Measurements from ENCODE around the gene OTOA.
"Not testable (repeated sequence)": the region's sequence is repeated elsewhere in the genome, so short reads cannot be mapped to it uniquely, and the experiment has no call there.

Gene OTOA

GRCh38 chr16:21641916-21642315 lies 21.9 kb upstream of the OTOA start:
- DNase-seq (ENCODE audit: low read depth): no peak

- no peak for DNase-seq (ENCODE audit: low read depth)
These were observed 20.9 kb upstream of the OTOA start for GRCh38 chr16:21642861-21643260.

GRCh38 chr16:21643785-21644184 lies 20.0 kb upstream of the OTOA start:
- no peak for DNase-seq (ENCODE audit: low read depth)

GRCh38 chr16:21644674-21645073 lies 19.1 kb upstream of the OTOA start:
- no peak for DNase-seq (ENCODE audit: low read depth)

GRCh38 chr16:21645261-21645721 lies 18.5 kb upstream of the OTOA start:
- no peak for DNase-seq (ENCODE audit: low read depth)

GRCh38 chr16:21646091-21646490 lies 17.7 kb upstream of the OTOA start:
- DNase-seq (ENCODE audit: low read depth): no peak

GRCh38 chr16:21646721-21647561 lies 16.8 kb upstream of the OTOA start:
- DNase-seq (ENCODE audit: low read depth): no peak

- no peak for DNase-seq (ENCODE audit: low read depth)
These were observed 16.1 kb upstream of the OTOA start for GRCh38 chr16:21647562-21648164.

GRCh38 chr16:21649826-21650406 lies 13.9 kb upstream of the OTOA start:
- not testable (repeated sequence) for DNase-seq (ENCODE audit: low read depth)

GRCh38 chr16:21650521-21650920 lies 13.2 kb upstream of the OTOA start:
- DNase-seq (ENCODE audit: low read depth): no peak

- no peak for DNase-seq (ENCODE audit: low read depth)
These were observed 12.3 kb upstream of the OTOA start for GRCh38 chr16:21651515-21651914.

- no peak for DNase-seq (ENCODE audit: low read depth)
These were observed 11.3 kb upstream of the OTOA start, which contains the start of gene IGSF6 for GRCh38 chr16:21652453-21652852. Gene IGSF6 (minus strand): TSS chr16:21652608. CDS start chr16:21652598, 10 bp downstream.

GRCh38 chr16:21653571-21653970 lies 10.2 kb upstream of the OTOA start:
- DNase-seq (ENCODE audit: low read depth): no peak

GRCh38 chr16:21654466-21654865 lies 9.3 kb upstream of the OTOA start:
- DNase-seq (ENCODE audit: low read depth): no peak

- no peak for DNase-seq (ENCODE audit: low read depth)
These were observed 8.9 kb upstream of the OTOA start for GRCh38 chr16:21654881-21655280.

GRCh38 chr16:21656795-21657768 lies 6.7 kb upstream of the OTOA start:
- peak; percentile 23 for DNase-seq (ENCODE audit: low read depth)

- no peak for DNase-seq (ENCODE audit: low read depth)
These were observed 4.6 kb upstream of the OTOA start for GRCh38 chr16:21659124-21659523.

- no peak for DNase-seq (ENCODE audit: low read depth)
These were observed 1.2 kb downstream of the OTOA start for GRCh38 chr16:21664801-21665492.

GRCh38 chr16:21666772-21667171 lies 3.0 kb downstream of the OTOA start:
- no peak for DNase-seq (ENCODE audit: low read depth)

- DNase-seq (ENCODE audit: low read depth): no peak
These were observed 3.8 kb downstream of the OTOA start for GRCh38 chr16:21667575-21667974.

- no peak for DNase-seq (ENCODE audit: low read depth)
These were observed 9.7 kb downstream of the OTOA start for GRCh38 chr16:21673469-21673868.
